Stimulated activated CD4-positive, alpha-beta T cell treated with anti-CD3 and anti-CD28 coated beads, Interleukin-2, amount 100 ng/mL, for 24 hours (primary cell): ENCODE results near the gene MC2R.

Source experiments
- DNase-seq, 2 donors: peaks; one replicate each; pipeline ENCODE4 v3.0.0-alpha.2; 2020

The MC2R gene

GRCh38 chr18:13915391-13915790, at the start of gene MC2R:
TSS of gene MC2R (minus strand) at chr18:13915536. CDS start at chr18:13885518, 30,018 bp downstream.
- DNase-seq = no peak

DNA sequence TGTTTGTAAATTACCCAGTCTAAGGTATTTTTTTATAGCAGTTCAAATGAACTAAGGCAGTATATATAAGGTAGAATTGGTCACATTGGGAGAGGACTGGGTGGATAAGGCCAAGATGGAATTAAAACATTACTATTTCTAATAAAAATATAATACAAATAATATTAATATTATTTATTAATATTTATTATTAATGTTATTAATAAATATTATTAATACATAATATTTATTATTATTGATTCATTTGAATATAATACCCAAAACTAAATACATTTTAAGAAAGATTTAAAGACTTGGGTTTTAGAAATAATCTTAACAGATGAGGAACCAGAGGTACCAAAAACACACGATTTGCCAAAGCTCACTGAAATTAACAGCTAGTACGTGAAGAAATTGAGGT, 30.5 kb upstream of the MC2R start:
- DNase-seq = no peak

- no peak for DNase-seq
Observed at GRCh38 chr18:13943338-13943737, 28.0 kb upstream of the MC2R start.

- DNase-seq = no peak
Observed at GRCh38 chr18:13940326-13940725, 25.0 kb upstream of the MC2R start.

GRCh38 chr18:13934676-13935075, 19.3 kb upstream of the MC2R start:
- no peak for DNase-seq

- DNase-seq = no peak
Observed at GRCh38 chr18:13934058-13934457, 18.7 kb upstream of the MC2R start.

- DNase-seq = no peak
Observed at GRCh38 chr18:13932285-13933025, 17.1 kb upstream of the MC2R start.

- no peak for DNase-seq
Observed at GRCh38 chr18:13930964-13931363, 15.6 kb upstream of the MC2R start.

DNA sequence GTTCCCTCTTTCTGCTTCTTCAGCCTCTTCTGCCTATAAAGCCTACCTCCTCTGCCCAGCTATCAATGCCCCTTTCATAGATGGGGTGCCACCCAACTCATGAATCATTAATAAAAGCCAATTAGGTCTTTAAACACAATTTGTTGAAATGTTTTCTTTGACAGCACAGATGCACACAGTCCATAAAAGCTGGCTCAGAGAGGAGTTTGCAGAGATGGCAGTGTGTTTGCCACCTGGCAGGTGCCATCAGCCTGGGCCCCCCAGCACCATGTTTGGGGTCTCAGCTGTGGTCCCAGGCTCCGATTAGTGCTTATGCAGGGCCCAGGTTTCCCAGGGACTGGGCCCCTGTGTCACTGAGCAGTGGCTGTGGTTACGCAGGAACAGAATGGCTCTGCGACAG, 7.9 kb upstream of the MC2R start:
- DNase-seq = no peak

- DNase-seq = no peak
Observed at GRCh38 chr18:13918898-13919297, 3.6 kb upstream of the MC2R start.

GRCh38 chr18:13917401-13917800, 2.1 kb upstream of the MC2R start:
- DNase-seq = no peak

DNA sequence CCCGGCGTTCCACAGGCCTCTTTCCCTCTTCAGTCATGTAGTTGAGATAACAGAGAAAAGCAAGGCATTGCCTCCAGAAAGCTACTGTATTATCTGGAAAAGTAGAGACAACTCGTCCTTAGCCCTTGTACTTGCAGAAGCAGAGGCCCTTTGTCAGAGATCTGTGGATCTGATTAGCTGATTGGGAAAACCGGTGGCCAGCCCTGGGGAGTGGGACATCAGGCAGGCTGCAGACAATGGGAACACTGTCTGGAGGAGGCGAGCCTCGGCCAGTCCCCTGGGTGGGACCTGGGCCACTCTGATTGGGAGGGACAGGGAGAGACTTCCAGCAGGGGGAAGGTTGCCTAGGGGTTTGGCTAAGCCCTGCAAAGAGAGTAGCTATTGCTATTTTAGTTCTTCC, 1.2 kb upstream of the MC2R start:
- no peak for DNase-seq

- DNase-seq = no peak
Observed at GRCh38 chr18:13915995-13916431, 677 bp upstream of the MC2R start.

- DNase-seq = no peak
Observed at GRCh38 chr18:13914756-13915155, 580 bp downstream of the MC2R start.

DNA sequence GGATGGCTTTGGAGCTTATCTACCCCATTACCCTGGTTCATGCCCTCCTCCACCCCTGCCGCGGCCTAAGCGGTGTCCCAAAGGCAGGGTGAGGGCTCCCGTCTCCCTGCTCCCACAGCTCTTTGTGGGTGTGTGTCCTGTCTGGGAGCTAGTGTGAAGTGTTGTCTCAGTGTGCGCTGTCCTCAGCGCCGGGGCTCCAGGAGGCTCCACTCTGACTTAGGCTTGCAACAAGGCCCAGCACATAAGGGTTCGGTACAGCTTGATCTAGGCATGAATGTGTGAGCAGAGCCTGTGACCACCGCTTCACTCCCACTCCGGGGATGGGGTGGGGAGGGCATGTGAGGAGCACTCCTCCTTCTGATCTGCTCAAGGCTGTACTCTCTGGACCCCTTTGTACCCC, 1.2 kb downstream of the MC2R start:
- DNase-seq = no peak

GRCh38 chr18:13913205-13913604, 2.1 kb downstream of the MC2R start:
- DNase-seq = no peak

- no peak for DNase-seq
Observed at GRCh38 chr18:13912601-13913000, 2.7 kb downstream of the MC2R start.

DNA sequence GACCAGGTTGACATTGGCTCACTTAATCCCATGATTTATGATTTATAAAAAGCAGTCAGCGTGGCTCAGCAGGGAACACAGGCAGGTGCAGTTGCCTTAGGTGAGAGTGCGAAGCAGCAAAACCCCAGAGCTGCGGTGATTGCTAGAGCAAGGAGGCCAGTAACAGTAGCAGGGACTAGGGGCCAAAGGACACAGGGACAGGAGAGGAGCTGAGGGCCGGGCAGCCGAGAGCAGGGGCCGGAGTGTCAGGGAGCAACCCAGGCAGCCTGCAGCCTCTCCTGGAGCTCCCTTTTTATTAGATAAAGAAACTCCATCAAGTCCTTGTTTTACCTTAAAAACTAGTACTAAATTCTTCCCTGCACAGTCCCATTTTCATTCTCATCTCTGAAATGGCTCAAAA, 4.3 kb downstream of the MC2R start:
- DNase-seq = no peak

GRCh38 chr18:13910501-13910900, 4.8 kb downstream of the MC2R start:
- DNase-seq = no peak

- DNase-seq = no peak
Observed at GRCh38 chr18:13909141-13909940, 6.0 kb downstream of the MC2R start.

- no peak for DNase-seq
Observed at GRCh38 chr18:13900633-13901032, 14.7 kb downstream of the MC2R start.

DNA sequence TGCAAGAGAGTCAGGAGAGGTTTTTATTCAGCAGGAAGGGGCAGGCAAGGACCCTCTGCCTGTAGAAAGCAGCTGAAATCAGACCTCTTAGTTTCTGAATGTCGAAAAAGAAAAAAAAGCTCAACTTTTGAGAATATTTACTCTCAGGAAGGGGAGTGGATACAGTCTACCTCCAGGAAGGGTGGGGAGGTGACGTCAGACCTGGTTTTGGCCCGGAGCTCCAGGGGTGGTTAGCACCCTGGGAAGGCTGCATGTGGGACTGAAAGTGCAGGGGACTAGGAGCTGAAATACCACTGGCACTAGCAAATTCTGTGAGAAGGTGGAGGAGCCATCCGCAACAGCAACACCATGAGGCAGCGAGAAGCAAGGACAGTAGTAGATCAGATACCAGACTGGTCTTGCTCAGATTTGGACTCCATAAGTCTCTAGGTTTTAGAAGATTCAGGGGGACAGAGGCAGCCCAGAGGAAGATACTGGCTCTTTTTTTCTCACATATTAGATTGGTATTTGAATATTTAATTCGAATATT, 19.8 kb downstream of the MC2R start:
- DNase-seq = no peak

- DNase-seq = no peak
Observed at GRCh38 chr18:13894531-13894930, 20.8 kb downstream of the MC2R start.

- no peak for DNase-seq
Observed at GRCh38 chr18:13893418-13893760, 21.9 kb downstream of the MC2R start.
